Activated T-helper 17 cell treated with anti-CD3 and anti-CD28 coated beads, Interleukin-2, amount 50 U/mL, for 72 hours (primary cell): ENCODE results near the gene REXO1. TPM values are rescaled to one million over a fixed set of nuclear protein-coding genes. Genes with fewer than 3 reads are reported as not detected.

Experiments used
- ATAC-seq: fragments of 150-1000 bp; cut with Tn5 transposase; replicated peaks from 2 replicates; pipeline ENCODE4 v1.10.0; 2021; ENCODE audit warnings: mild to moderate bottlenecking, moderate library complexity
- H3K27ac Mint-ChIP-seq: one replicate; pipeline ENCODE4 v1.8.0; 2022; ENCODE audit warnings: mixed read lengths
- H3K27me3 Mint-ChIP-seq: one replicate; pipeline ENCODE4 v1.8.0; 2022; ENCODE audit warnings: mixed read lengths
- H3K36me3 Mint-ChIP-seq: one replicate; pipeline ENCODE4 v1.8.0; 2022; ENCODE audit warnings: low read depth, mild to moderate bottlenecking, mixed read lengths
- H3K4me1 Mint-ChIP-seq: one replicate; pipeline ENCODE4 v1.8.0; 2022; ENCODE audit warnings: mixed read lengths
- H3K4me3 Mint-ChIP-seq: one replicate; pipeline ENCODE4 v1.8.0; 2022; ENCODE audit warnings: mild to moderate bottlenecking, mixed read lengths
- H3K9me3 Mint-ChIP-seq: one replicate; pipeline ENCODE4 v1.8.0; 2022; ENCODE audit warnings: mixed read lengths
- total RNA-seq, 2 donors: library from RNA; stranded (reverse); gene quantifications; one replicate each; pipeline ENCODE4 v1.2.3, GENCODE V29; 2022

REXO1 gene
- total RNA-seq, 2 donors from 2014 or later: 39.7 to 50.0 TPM

DNA sequence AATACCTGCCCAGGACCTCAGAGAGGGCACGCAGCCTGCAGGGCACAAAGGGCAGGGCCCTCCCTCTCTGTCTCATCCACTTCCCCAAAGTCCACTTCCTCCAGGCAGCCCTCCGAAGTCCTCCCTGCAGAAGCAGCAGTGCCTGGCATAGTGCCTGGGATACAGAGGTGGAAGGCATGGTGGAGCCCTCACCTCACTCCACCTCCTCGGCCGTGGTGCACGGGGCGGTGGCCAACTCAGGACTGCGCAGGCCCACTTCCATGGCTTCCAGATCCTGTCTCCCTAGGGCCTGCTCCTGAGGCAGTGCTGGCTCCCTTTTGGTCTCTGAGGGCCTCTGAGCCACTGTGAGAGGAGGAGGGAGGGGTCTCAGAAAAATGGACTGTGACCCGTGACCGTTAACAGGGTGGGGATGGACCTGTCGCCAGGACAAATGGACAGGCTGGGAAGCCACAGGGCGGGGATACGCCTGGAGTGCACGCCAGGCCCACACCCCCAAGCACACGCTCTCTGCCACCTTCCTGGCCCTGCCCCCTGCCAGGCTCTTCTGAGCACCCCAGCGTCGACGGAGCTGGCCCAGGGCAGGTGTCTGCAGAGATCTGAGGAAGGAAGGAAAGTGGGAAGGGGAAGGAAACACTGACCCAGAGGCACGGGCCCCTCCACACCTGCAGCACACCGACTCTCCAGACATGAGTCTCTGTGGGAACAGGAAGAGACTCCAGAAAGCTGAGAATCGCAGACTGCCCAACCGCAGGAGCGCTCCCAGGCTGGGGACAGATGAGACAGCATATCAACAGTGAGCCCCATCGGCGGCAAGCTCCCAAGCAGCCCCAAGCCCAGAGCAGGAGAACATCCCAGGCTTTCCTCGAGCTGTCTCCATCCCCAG is 8.4 kb downstream of the REXO1 start:
- H3K27ac Mint-ChIP-seq: peak overlapping the region; percentile 61

DNA sequence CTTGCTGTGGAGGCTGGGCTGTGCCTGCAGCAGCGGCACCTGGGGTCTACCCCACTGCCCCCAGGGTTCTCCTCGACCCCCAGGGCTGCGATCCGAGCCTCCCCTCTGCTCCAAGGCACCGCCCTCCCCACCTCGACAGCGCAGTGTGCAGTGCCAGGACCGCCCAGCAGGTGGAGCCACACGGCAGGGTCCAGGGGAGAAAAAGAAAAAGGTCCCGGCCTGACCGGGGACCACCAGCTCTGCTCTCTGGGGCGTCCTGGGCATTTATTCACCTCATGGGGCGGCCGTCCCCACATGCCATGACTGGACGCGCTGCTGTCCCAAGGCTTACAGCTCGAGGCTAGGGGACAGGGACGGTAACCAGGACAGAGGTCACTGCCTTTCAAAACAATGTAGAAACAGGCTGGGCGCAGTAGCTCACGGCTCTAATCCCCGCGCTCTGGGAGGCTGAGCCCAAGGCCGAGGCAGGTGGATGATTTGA is 10.6 kb downstream of the REXO1 start:
- no peaks in the 10 kb centered on the region for H3K27me3 Mint-ChIP-seq
- no peak overlapping the region for H3K27ac Mint-ChIP-seq
- peak; percentile 69 for ATAC-seq
- no peaks in the 10 kb centered on the region for H3K9me3 Mint-ChIP-seq
- H3K4me1 Mint-ChIP-seq: no peaks in the 10 kb centered on the region
- no peak overlapping the region for H3K4me3 Mint-ChIP-seq
- peaks cover 18% of the 10 kb centered on the region for H3K36me3 Mint-ChIP-seq

More for the DNA sequence above, 8.4 kb downstream of the REXO1 start:
- Mint-ChIP-seq H3K9me3 (no peaks in the 10 kb centered on the region), H3K4me1 (peaks cover 3% of the 10 kb centered on the region), H3K36me3 (peaks cover 19% of the 10 kb centered on the region), H3K4me3 (no peak overlapping the region), H3K27me3 (no peaks in the 10 kb centered on the region)
- ATAC-seq: no peak

DNA sequence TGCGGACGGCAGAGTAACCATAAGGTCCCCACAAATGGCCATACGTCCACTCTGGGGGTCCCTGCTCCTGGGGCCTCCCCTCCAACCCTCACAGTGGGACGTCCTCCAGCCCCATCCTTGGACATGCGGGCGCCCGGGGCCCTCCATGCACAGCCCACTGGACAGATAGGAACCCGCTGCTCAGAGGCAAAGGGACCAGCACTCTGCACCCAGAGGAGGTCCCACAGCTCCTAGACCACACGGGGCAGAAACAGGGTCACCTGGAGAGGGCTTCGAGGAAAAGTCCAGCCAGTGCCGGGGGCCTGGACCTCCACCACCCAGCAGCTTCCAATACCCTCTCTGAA is 11.1 kb downstream of the REXO1 start:
- peaks cover 18% of the 10 kb centered on the region for H3K36me3 Mint-ChIP-seq
- no peaks in the 10 kb centered on the region for H3K27me3 Mint-ChIP-seq
- ATAC-seq: no peak
- H3K4me1 Mint-ChIP-seq: no peaks in the 10 kb centered on the region
- H3K4me3 Mint-ChIP-seq: no peak overlapping the region
- H3K27ac Mint-ChIP-seq: no peak overlapping the region
- H3K9me3 Mint-ChIP-seq: no peaks in the 10 kb centered on the region

DNA sequence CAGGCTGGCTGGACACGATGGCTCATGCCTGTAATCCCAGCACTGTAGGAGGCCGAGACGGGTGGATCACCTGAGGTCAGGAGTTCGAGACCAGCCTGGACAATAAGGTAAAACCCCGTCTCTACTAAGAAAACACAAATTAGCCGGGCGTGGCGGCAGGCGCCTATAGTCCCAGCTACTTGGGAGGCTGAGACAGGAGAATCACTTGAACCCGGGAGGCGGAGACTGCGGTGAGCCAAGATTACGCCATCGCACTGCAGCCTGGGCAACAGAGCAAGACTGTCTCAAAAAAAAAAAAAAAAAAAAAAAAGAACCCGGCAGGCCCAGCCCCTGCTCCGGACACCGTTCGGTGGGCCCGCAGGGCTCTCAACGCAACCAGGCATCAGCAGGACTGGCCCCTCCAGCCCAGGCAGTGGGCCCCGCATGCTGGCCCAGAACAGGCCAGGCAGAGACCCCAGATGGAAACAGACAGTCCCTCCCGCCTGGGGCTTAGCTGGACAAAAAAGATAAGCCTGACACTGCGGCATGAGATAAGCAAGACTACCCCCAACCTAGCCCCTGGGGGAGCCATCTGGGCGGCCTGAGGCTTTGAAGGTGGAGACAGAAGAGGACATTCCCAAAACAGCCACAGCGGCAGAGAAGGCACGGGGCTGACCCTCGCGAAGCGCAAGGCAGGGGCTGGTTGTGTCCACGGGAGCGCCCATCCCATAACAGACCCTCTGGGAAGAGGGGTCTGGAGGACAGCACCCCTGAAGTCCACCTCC is 11.6 kb downstream of the REXO1 start:
- Mint-ChIP-seq H3K27ac (peak overlapping the region; percentile 72), H3K9me3 (no peaks in the 10 kb centered on the region), H3K27me3 (no peaks in the 10 kb centered on the region), H3K36me3 (peaks cover 18% of the 10 kb centered on the region), H3K4me1 (no peaks in the 10 kb centered on the region), H3K4me3 (no peak overlapping the region)
- no peak for ATAC-seq

DNA sequence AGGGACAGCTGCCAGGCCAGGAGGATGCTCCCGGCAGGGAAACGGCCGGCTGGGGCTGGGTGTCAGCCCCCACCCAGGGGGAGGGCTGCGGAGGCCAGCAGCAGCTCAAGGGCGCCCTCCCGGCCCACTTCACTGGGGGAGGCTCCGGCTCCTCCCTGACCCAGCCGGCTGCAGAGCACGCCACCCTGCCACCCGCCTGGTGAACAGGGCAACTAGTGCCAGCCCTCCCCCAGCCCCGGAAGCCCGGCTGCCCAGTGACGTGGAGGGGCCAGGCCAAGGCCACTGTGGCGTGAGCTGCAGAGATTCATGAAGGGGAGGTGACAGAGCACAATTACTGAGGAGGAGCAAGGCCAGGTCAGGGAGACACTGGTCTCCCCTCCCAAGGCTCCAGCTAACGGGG is 14.7 kb downstream of the REXO1 start:
- Mint-ChIP-seq H3K36me3 (peaks cover 24% of the 10 kb centered on the region), H3K9me3 (no peaks in the 10 kb centered on the region), H3K4me1 (no peaks in the 10 kb centered on the region), H3K27me3 (no peaks in the 10 kb centered on the region), H3K4me3 (no peak overlapping the region), H3K27ac (peak overlapping the region; percentile 46)
- ATAC-seq: no peak

DNA sequence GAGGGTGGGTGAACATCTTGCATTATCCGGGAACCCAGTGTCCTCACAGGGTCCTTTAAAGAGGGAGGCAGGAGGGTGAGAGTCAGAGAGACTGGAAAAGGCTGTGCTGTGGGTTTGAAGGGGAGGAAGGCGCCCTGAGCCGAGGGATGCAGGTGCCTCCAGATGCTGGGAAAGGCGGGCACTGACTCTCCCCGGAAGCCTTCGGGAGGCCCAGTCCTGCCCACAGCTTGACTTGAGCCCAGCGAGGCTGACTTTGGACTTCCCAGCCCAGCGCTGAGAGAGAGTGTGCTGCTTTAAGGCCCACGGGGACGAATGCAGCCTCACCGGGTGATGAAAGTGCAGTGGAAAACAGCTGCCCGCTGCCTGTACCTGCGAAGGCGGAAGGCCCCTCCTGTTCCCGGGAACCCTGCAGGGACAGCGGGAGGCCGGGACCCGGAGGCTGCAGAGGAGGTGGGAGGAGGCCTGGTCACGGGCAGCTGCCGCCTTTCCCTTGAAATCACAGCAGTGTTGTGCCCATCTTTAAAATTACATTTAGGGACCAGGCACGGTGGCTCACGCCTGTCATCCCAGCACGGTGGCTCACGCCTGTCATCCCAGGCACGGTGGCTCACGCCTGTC is 16.1 kb downstream of the REXO1 start:
- Mint-ChIP-seq H3K27me3 (no peaks in the 10 kb centered on the region), H3K36me3 (peaks cover 18% of the 10 kb centered on the region), H3K4me3 (no peak overlapping the region), H3K27ac (no peak overlapping the region), H3K9me3 (no peaks in the 10 kb centered on the region), H3K4me1 (no peaks in the 10 kb centered on the region)
- no peak for ATAC-seq

DNA sequence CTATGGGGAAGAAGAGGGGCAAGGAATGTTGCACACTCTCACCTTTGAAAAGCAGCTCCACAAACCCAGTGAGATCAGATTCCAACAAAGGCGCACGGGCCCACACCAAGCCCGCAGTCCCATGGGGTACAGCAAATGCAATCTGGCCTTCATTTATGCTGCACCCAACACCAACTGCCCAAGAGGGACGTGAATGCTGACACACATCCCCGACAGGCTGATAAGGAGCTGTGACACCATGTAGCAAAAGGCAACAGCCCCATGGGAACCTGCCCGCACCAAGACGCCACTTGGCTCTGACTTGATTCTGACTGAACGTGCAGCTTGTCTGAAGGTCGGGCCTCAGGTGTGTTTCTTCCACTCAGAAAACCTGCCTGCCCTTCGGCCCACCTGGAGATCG is 17.3 kb downstream of the REXO1 start:
- no peaks in the 10 kb centered on the region for H3K9me3 Mint-ChIP-seq
- H3K36me3 Mint-ChIP-seq: peaks cover 24% of the 10 kb centered on the region
- ATAC-seq: no peak
- H3K4me3 Mint-ChIP-seq: no peak overlapping the region
- H3K27me3 Mint-ChIP-seq: no peaks in the 10 kb centered on the region
- H3K4me1 Mint-ChIP-seq: no peaks in the 10 kb centered on the region
- H3K27ac Mint-ChIP-seq: no peak overlapping the region

DNA sequence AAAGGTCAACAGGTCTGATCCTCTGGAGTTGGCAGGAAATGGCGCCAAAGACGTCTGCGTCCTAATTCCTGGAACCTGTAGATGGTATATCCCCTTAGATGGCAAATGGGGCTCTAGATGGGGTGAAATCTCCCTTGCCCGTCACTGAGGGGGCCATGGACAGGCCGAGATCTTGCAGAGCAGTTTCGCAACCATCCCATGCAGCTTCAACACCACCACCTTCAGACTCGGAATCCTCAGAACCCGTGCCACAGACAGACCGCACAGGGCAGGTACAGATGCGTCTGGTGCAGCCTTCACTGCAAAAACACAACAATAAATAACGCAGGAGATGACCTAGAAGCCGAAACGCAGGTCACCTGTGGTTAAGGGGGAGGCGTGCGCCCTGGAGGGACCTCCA is 17.7 kb downstream of the REXO1 start:
- Mint-ChIP-seq H3K27ac (no peak overlapping the region), H3K27me3 (no peaks in the 10 kb centered on the region), H3K4me1 (no peaks in the 10 kb centered on the region), H3K4me3 (no peak overlapping the region), H3K36me3 (peaks cover 28% of the 10 kb centered on the region), H3K9me3 (no peaks in the 10 kb centered on the region)
- ATAC-seq: no peak

DNA sequence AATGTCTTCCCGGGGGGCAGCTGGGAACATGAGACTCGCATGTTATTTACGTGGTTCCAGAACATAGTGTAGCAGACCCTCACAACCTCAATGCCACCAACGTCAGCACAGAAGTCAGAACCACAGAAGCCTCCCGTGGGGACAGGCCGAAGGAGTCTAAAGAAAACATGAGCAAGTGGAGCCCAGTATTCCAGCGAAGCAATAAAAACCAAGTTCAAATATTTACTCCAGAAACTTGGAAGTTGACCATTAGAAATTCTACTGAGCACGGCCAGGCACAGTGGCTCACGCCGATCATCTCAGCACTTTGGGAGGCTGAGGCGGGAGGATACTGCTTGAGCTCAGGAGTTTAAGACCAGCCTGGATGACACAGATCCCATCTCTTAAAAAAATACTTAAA is 18.3 kb downstream of the REXO1 start:
- no peak overlapping the region for H3K27ac Mint-ChIP-seq
- no peak overlapping the region for H3K4me3 Mint-ChIP-seq
- H3K9me3 Mint-ChIP-seq: no peaks in the 10 kb centered on the region
- H3K4me1 Mint-ChIP-seq: no peaks in the 10 kb centered on the region
- no peaks in the 10 kb centered on the region for H3K27me3 Mint-ChIP-seq
- no peak for ATAC-seq
- H3K36me3 Mint-ChIP-seq: peaks cover 34% of the 10 kb centered on the region

DNA sequence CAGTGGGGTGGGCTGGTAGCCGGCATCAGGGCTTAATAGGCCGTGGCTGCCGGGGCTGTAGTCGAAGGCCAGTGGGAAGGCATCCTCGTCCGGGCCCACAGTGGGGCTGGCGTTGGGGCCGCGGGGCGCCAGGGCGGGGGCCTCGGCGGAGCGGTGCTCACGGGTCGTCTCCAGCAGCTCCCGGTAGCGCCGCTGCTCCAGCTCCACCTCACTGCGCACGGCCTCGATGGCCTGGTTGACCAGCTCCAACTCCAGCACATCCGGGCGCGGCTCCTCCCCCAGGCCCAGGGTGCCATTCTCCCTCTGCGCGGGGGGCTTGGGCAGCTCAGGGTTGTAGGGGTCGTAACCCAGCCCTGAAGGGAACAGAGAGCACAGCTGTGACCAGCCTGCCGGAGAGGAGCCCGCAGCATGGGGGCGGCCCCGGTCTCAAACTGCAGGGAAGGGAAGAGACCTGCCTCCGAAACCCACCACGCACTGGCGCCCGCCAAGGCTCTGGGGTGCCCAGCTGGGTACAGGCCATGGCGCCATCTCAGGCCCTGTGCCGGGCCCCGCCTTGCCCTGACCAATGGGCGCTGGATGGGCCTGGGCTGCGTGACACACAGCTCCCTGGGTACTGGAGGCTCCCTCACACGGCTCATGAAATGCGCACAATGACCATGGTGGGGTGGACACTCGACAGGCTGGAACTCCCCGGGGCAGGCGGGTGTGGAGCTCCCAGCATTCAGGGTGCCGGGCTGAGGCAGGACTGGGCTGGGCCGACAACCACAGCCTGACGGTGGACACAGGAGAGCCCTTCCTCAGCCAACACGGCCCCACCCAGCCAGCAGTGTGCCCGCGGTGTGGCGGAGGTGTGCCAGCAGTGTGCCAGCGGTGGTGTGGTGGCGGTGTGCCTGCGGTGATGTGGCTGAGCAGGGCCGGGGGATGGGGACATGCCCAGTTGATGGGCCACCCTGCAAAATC is 19.7 kb downstream of the REXO1 start:
- Mint-ChIP-seq H3K9me3 (no peaks in the 10 kb centered on the region), H3K27me3 (no peaks in the 10 kb centered on the region), H3K4me3 (no peak overlapping the region), H3K4me1 (no peaks in the 10 kb centered on the region), H3K27ac (no peak overlapping the region), H3K36me3 (peaks cover 45% of the 10 kb centered on the region)
- no peak for ATAC-seq

DNA sequence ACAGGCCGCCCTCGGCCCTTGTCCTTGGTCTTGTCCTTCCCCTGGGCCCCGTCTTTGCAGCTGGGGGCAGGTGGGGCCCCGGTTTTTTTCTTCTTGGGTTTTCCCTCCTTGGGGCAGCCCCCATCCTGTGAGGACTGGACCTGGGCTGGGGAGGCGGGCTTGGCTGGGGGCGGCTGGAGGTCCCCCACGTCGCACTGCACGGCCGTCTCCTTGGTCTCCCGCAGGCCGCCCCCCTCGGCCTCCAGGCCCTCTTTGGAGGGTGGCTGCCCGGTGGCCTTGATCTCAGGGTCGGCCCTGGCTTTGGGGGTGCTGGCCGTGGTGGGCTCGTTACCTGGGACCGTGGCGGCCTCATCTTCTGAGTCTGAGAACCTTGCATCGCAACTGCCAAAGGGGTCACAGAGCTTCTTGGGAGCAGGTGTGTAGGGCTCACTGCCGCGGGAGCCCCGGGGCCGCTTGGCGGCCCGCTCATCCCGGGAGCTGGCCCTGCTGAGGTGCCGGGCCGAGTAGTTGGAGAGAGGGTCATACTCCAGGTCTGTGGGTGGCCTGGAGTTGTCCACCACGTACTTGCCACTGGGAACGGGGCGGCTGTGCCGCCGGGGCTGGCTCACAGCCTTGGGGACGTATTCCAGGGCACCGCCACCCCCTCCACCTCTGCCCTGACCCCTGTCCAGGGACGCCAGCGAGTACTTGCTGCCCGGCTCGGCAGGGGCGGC is 20.6 kb downstream of the REXO1 start:
- Mint-ChIP-seq H3K9me3 (no peaks in the 10 kb centered on the region), H3K27ac (no peak overlapping the region), H3K36me3 (peaks cover 44% of the 10 kb centered on the region), H3K4me3 (no peak overlapping the region), H3K4me1 (no peaks in the 10 kb centered on the region), H3K27me3 (no peaks in the 10 kb centered on the region)
- no peak for ATAC-seq

DNA sequence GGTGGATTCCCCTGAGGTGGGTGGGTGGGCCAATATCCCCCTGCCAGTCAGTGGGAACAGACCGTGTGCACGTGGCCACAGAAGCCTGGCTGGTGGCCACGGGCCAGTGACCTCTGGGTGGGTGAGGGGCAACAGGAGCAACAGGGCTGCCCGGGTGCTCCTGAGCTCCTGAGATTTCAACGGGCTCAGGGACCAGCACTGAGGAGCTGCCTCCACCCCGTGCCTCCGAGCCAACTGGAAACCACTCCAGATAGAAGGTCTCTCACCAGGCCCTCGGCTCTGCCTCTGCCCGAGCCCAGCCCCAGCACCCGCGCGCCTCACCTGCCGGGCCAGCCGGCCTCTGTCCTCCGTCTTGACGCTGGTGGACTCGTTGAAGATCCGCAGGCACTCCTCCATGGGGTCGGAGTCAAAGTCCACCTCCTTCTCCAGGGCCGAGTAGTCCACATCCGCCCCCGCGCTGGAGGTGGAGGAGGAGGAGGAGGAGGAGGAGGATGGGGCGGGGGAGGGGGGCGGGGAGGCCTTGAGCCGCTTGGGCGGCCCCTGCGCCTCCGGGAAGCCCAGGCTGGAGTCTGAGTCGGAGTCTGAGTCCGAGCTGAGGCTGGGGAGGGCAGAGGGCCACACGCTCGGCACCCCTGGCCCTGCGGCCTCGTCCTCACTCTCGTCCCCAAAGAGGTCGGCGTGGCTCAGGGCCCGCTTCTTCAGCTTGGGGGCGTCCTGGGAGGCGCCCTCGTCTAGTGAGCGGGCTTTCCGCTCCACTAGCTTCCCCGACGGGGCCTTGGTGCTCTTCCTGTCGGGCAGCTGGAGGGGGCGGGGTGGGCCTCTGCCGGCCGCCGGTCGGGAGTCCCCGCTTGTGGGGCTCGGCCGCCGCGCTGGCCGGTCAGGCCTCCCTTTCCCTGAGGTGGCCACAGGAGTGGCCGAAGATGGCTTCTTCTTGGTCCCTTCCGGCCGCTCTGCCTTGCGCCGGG is 21.4 kb downstream of the REXO1 start:
- ATAC-seq: peak; percentile 15
- Mint-ChIP-seq H3K4me3 (no peak overlapping the region), H3K27me3 (no peaks in the 10 kb centered on the region), H3K27ac (no peak overlapping the region), H3K9me3 (no peaks in the 10 kb centered on the region), H3K36me3 (peaks cover 48% of the 10 kb centered on the region), H3K4me1 (no peaks in the 10 kb centered on the region)
